Panc1 (cell line): Measurements from ENCODE around the gene KRTAP19-5.

Experiments used
- POLR2AphosphoS5 ChIP-seq: IDR thresholded peaks from 2 replicates; pipeline ENCODE4 v1.6.1; 2012; ENCODE audit warnings: mild to moderate bottlenecking, low read depth, low read length, moderate library complexity
- TCF7L2 ChIP-seq: IDR thresholded peaks from 2 replicates; pipeline ENCODE4 v1.6.1; 2011; ENCODE audit warnings: mild to moderate bottlenecking, low read depth, low read length, inconsistent platforms
- TF ChIP-seq, protein P1 (sequence below): fragments of 450-650 bp; IDR thresholded peaks from 2 replicates; pipeline ENCODE4 v1.5.1; 2017; ENCODE audit warnings: mild to moderate bottlenecking

- TF ChIP-seq, protein P1, sequence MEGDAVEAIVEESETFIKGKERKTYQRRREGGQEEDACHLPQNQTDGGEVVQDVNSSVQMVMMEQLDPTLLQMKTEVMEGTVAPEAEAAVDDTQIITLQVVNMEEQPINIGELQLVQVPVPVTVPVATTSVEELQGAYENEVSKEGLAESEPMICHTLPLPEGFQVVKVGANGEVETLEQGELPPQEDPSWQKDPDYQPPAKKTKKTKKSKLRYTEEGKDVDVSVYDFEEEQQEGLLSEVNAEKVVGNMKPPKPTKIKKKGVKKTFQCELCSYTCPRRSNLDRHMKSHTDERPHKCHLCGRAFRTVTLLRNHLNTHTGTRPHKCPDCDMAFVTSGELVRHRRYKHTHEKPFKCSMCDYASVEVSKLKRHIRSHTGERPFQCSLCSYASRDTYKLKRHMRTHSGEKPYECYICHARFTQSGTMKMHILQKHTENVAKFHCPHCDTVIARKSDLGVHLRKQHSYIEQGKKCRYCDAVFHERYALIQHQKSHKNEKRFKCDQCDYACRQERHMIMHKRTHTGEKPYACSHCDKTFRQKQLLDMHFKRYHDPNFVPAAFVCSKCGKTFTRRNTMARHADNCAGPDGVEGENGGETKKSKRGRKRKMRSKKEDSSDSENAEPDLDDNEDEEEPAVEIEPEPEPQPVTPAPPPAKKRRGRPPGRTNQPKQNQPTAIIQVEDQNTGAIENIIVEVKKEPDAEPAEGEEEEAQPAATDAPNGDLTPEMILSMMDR, result no peak
- TF ChIP-seq POLR2AphosphoS5 (no peak), TCF7L2 (no peak)
Measured at GRCh38 chr21:30479259-30479658, 22.7 kb downstream of the KRTAP19-5 start.
